ENCODE results near the gene TTLL9. TPM values are rescaled to one million over a fixed set of nuclear protein-coding genes. Genes with fewer than 3 reads are reported as not detected.

The TTLL9 gene
- polyA plus RNA-seq, 3 donors = 2.6 to 5.7 (median 5.6) TPM

- DNase-seq = no peak
These were observed 7.2 kb downstream of the TTLL9 start for GRCh38 chr20:31877684-31878083.

DNA sequence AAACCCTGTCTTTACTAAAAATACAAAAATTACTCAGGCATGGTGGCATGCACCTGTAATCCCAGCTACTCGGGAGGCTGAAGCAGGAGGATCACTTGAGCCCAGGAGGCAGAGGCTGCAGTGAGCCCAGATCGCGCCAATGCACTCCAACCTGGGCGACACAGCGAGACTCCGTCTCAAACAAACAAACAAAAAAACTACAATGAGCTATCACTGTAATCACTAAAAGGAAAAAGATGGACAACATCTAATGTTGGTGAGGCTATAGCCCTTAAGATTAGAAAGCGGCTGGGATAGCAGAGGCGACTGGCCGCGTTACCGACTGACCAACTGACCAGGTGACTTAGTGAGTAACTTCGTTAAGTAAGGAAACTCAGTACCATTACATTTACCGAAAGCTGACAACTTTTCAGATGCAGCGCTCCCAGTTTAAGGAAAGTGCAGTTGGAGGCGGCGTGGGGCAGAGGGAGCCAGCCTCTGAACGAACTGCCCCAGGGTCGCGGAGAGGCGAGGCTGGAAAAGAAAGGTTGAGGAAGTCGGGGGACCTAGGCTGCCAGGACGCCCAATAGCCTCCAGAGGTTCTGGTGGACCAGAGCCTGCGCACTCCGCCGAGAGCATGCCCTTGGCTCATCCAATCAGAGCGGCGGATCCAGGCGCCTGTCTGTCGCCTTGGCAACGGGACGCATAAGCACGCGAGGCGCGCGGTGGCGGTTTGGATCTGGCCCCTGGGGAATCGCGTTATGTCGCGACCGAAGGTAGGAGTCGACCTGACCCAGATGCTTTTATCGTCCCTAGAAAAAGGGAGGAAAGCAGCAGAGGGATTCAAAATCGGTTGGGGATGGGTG is 8.9 kb downstream of the TTLL9 start:
- DNase-seq = peak; percentile 94

DNA sequence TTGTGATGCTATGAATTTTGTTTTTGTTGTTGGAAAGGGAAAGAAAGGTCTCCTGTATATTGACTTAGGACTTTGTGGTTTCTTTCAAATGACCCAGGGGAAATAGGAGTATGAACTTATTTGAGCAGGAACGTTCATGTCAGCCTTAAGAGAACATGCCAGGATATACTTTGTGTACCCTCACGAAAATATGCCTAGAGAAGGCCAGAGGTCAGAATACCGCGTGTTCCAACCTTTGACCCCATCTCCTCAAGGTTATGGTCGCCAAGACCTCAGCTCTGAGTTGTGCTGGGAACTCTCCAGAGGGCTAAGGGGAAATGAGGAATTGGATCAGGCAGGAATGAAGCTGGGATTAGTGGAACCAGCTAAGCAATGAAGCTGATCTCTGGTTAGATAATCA is 11.5 kb downstream of the TTLL9 start:
- no peak for DNase-seq

DNA sequence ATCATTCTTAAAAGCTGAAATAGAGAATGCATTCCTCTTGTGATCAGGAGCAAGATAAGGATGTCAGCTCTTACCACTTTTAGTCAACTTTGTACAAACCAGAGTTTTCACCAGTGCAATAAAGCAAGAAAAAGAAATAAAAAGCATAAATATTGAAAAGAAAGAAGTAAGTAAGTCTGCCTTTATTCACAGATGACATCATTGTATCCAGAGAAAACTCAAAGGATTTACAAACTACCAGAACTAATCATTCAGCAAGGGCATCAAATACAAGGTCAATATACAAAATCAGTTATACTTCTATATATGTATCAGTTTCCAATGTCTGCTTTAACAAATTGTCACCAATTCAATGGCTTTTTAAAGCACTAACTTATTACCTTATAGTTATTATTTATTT is 13.4 kb downstream of the TTLL9 start:
- DNase-seq = no peak

- DNase-seq = no peak
These were observed 20.2 kb downstream of the TTLL9 start for GRCh38 chr20:31890646-31891045.

DNA sequence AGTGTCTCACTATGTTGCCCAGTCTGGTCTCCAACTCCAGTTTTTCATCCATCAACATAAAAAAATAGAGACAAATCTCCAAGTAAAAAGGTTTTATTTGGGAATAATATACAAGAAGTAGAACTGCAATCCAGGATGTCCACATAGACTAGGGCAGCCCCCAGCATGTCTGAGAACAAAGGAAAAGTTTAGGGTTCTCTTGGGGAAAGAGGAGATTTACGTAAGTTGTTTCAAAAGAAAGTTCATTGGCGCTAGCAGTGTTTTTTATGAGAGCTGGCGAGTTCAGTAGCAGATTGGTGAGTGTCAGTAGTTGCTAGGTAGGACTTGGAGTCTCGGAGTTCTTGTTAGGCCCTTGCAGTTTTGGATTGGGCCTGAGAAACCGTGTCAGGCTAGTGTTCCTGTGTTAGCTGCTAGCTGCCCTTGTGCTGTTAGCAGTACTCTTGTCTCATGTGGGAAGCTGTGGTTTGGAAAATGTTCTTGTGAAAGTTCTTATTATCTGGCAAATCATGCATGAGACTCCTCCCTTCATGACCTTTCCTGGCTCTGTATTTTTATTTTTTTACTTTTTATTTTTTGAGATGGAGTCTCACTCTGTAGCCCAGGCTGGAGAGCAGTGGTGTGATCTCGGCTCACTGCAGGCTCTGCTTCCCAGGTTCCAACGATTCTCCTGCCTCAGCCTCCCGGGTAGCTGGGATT is 24.7 kb downstream of the TTLL9 start:
- DNase-seq = peak; percentile 51

GRCh38 chr20:31896049-31896448 is 25.6 kb downstream of the TTLL9 start:
- no peak for DNase-seq

GRCh38 chr20:31897541-31897940 is 27.1 kb downstream of the TTLL9 start:
- DNase-seq = no peak

- DNase-seq = no peak
These were observed 31.2 kb downstream of the TTLL9 start for GRCh38 chr20:31901615-31902014.

GRCh38 chr20:31903627-31904386 is 33.4 kb downstream of the TTLL9 start:
- DNase-seq = no peak

- no peak for DNase-seq
These were observed 35.6 kb downstream of the TTLL9 start for GRCh38 chr20:31906001-31906400.

DNA sequence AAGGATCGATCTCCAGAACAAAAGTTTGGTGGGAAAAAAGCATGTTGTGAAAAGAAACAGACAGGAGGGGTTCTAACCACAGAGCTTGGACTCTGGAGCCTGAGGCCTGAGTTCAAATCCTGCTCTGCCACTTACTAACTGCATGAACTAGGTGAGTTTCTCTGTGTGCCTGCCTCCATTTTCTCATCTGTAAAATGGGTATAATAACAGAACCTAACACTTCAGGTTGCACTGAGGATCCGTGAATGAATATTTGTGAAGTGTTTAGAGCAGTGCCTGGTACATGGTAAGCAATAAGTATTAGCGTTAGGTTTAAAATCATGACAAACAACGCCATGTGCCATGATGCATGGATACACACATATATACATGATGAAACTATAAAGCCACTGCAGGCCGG is 36.6 kb downstream of the TTLL9 start:
- DNase-seq = no peak

GRCh38 chr20:31908016-31908415 is 37.6 kb downstream of the TTLL9 start:
- DNase-seq = no peak

DNA sequence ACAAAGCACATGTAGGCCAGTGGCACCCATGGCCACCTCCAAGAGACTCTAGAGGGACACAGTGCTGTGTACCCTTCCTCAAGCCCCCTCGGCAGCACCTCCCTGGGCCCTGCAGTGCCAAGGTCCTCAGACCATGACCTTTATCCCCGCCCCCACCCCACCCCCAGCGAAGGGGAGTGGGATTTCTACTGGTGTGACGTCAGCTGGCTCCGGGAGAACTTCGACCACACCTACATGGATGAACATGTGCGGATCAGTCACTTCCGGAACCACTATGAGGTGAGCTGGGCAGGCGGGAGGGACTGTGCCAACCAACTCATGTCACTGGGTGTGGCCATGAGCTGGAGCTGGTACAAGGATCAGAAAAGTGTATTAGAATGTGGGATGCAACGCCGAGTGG is 38.0 kb downstream of the TTLL9 start:
- no peak for DNase-seq

GRCh38 chr20:31909253-31910070 is 39.0 kb downstream of the TTLL9 start:
- no peak for DNase-seq

DNA sequence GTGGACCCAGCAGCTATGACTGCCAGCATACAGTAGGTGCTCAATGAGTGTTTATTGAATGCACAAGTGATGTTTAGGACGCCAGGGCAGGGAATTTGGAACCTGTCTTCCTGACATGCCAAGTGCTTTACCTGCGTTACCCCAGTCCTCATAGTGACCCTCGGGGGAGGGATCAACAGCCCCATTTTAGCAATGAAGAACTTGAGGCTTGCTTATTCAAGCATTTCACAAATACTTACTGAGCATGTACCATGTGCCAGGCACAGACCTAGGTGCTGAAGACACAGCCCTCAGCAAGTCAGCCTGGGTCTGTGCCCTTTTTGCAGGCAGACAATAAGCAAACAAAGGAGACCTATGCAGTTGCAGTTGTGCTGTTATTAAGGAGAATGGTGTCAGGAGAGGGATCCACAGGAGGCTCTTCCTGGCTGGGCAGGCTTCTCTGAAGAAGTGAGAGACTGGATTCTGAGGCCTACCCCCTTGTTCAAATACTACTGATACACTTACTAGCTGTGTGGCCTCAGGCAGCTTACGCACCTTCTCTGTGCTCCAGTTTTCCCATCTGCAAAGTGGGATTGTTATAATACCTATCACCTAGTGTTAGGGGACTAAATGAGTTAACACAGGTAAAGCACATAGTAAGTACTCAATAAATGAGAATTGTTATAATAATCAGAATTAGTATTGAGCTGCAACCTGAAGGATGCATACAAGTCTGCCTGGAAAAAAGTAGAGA is 39.8 kb downstream of the TTLL9 start:
- DNase-seq = no peak

DNA sequence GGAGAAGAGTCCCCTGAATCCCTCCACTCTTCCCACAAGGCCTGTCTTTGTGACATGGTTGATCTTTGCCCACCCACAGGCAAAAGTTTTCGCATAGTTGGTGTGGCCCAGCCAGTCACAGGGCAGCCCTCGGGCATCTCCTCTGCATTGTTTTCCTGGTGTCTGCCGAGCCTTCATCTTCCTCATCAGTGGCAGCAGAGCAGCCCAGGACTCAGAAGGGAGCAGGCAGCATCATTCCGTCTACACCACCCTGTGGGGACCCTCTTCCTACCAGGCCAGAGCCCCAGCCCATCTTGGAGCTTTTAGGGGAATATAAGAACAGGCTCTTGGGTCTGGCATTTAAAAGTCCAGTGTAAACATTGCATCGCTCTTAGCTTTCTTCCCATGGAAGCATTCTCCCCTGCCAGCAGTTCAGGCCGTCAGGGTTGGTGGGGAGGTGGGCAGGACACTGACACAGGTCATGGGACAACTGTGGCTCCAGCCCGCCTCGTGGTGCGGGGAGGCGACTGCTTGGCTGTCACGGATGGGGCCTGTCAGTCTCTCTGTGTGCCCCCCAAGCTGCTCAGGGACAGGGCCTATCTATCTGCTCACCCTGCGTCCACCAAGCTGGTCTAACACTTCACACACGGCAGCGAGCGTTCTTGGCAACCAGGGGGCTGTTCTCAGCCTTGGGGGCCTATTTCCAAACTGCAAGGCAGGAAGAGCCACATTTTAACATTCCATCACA is 43.2 kb downstream of the TTLL9 start:
- DNase-seq = no peak

DNA sequence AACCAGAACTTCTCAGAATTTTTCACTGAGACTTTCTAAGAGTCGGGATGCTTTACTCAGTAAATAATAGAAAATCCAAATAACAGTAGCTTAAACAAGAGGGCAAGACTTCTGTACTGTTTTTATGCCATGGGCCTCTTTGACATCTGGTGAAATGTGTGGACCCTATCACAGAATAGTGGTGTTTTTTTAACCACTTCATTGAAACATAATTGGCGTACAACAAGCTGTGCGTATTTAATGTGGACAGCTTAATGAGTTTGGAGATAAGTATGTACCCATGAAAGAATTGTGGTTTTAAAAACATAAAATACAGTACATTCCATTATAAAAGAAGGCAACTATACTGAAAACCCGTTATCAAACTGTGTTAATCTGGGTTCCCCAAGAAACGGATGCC is 43.7 kb downstream of the TTLL9 start:
- peak; percentile 45 for DNase-seq

GRCh38 chr20:31915491-31916280 is 45.3 kb downstream of the TTLL9 start:
- DNase-seq = no peak

DNA sequence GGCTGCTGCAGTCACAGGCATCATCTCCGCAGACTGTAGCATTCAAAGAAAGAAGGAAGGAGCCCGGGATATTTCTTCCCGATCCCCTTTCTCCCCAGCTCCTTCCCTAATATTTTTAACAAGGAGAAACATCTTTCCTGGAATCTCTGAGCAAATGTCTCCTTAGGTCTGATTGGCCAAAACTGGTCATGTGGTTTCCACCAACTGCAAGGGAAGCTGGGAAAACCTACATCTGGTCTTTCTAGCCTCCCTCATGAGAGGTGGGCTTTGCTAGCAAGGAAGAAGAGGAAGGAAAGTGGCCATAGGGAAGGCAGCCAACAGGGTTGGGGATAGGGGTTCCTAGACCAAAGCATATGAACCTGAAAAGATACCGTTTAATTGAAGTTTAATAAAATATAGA is 46.3 kb downstream of the TTLL9 start:
- DNase-seq = no peak
